HCT116 (cell line): ENCODE data around the gene CRHR1. TPM values are rescaled to one million over a fixed set of nuclear protein-coding genes. Genes with fewer than 3 reads are reported as not detected.

Experiments
- ATAC-seq: fragments of 200-7000 bp; cut with Tn5 transposase; 2 replicates; pipeline ENCODE4 v1.9.1; 2020; ENCODE audit warnings: mild to moderate bottlenecking, moderate library complexity
- BruUV-seq: library from RNA; stranded (reverse); fragments of 400-500 nt; replicated peaks from 2 replicates; lab custom pipeline; 2021; lab: Mats Ljungman, UMichigan
- CTCF ChIA-PET: fragments of 300-600 bp; sonication (Branson Sonifier 250); formaldehyde crosslinking; loops from one replicate; lab custom pipeline; 2021; ENCODE audit warnings: antibody characterized with exemption; lab: Charles Lee
- POLR2A ChIA-PET: fragments of 300-600, 350-600 bp; sonication (Branson Sonifier 250); formaldehyde crosslinking; loops from one replicate; lab custom pipeline; 2021; ENCODE audit warnings: antibody characterized with exemption; lab: Charles Lee
- RAD21 ChIA-PET, 2 experiments: fragments of 300-600 bp; sonication (Branson Sonifier 250); formaldehyde crosslinking; loops; one replicate each; lab custom pipeline; 2023; ENCODE audit warnings: low total read pairs in 2 of 2; ENCODE audit not compliant: uncharacterized antibody in 2 of 2, unreplicated experiment in 2 of 2, low non-redundant PET in 1 of 2; lab: Charles Lee
- DNase-seq: peaks from one replicate; pipeline ENCODE4 v3.0.0-alpha.2; 2010; ENCODE audit warnings: low read depth, low spot score
- H2AFZ ChIP-seq: fragments of 200-600 bp; shearing (Covaris generic), sonication (generic); 2 replicates; pipeline ENCODE4 v1.6.1; 2017; ENCODE audit warnings: low read depth, mixed run types, mixed read lengths, antibody characterized with exemption, low read length; ENCODE audit not compliant: poor library complexity, severe bottlenecking
- H3K27ac ChIP-seq: 2 replicates; pipeline ENCODE4 v1.5.1; 2012; ENCODE audit warnings: low read depth, low read length
- H3K27me3 ChIP-seq: fragments of 200-600 bp; sonication (generic); 2 replicates; pipeline ENCODE4 v1.6.1; 2016; ENCODE audit warnings: mixed run types, low read length, mixed read lengths; ENCODE audit not compliant: insufficient read depth
- H3K36me3 ChIP-seq, 2 experiments: fragments of 200-500 bp in 1 of 2; fragments of 200-600 bp in 1 of 2; sonication (Bioruptor generic) in 1 of 2; sonication (generic) in 1 of 2; 2 replicates each; pipeline versions ENCODE4 v1.5.1 to v1.6.1; 2014 to 2016; ENCODE audit warnings: low read length in 2 of 2, inconsistent platforms in 1 of 2, mixed read lengths in 1 of 2, mixed run types in 1 of 2; ENCODE audit not compliant: insufficient read depth in 2 of 2, control insufficient read depth in 1 of 2
- H3K4me1 ChIP-seq, 2 experiments: fragments of 200-600 bp in 1 of 2; sonication (generic) in 1 of 2; 2 replicates each; pipeline versions ENCODE4 v1.5.1 to v1.6.1; 2012 to 2017; ENCODE audit warnings: low read length in 2 of 2, inconsistent platforms in 1 of 2, mild to moderate bottlenecking in 1 of 2, mixed read lengths in 1 of 2, mixed run types in 1 of 2, moderate library complexity in 1 of 2; ENCODE audit not compliant: insufficient read depth in 2 of 2, control insufficient read depth in 1 of 2
- H3K4me2 ChIP-seq: fragments of 200-600 bp; sonication (generic); 2 replicates; pipeline ENCODE4 v1.6.1; 2017; ENCODE audit warnings: mixed run types, low read length, mixed read lengths
- H3K4me3 ChIP-seq, 2 experiments: fragments of 200-600 bp in 1 of 2; sonication (generic) in 1 of 2; replicated peaks in 1 of 2; 2 replicates each; pipeline ENCODE4 v1.5.1; 2011 to 2016; ENCODE audit warnings: low read length in 2 of 2, control low read depth in 1 of 2, low read depth in 1 of 2, mild to moderate bottlenecking in 1 of 2, mixed read lengths in 1 of 2, mixed run types in 1 of 2
- H3K79me2 ChIP-seq: fragments of 200-600 bp; sonication (generic); 2 replicates; pipeline ENCODE4 v1.6.1; 2017; ENCODE audit warnings: mild to moderate bottlenecking, mixed run types, low read length, moderate library complexity, mixed read lengths; ENCODE audit not compliant: insufficient read depth
- H3K9ac ChIP-seq: fragments of 200-600 bp; sonication (generic); 2 replicates; pipeline ENCODE4 v1.6.1; 2016; ENCODE audit warnings: low read length, mixed read lengths
- H3K9me2 ChIP-seq: fragments of 200-600 bp; sonication (generic), shearing (Covaris generic); 2 replicates; pipeline ENCODE4 v1.6.1; 2017; ENCODE audit warnings: mixed run types, mild to moderate bottlenecking, moderate library complexity; ENCODE audit not compliant: insufficient read depth
- H3K9me3 ChIP-seq, 2 experiments: fragments of 200-500 bp in 1 of 2; fragments of 200-600 bp in 1 of 2; sonication (Bioruptor generic) in 1 of 2; sonication (generic) in 1 of 2; 2 replicates each; pipeline ENCODE4 v1.6.1; 2014 to 2017; ENCODE audit warnings: low read length in 2 of 2, mixed read lengths in 2 of 2, inconsistent platforms in 1 of 2, low read depth in 1 of 2, mild to moderate bottlenecking in 1 of 2, mixed run types in 1 of 2, moderate library complexity in 1 of 2; ENCODE audit not compliant: control insufficient read depth in 1 of 2, insufficient read depth in 1 of 2
- H4K20me1 ChIP-seq: fragments of 200-600 bp; sonication (generic), shearing (Covaris generic); 2 replicates; pipeline ENCODE4 v1.6.1; 2017; ENCODE audit warnings: mixed run types, mild to moderate bottlenecking, moderate library complexity; ENCODE audit not compliant: insufficient read depth
- CBX3 ChIP-seq: IDR thresholded peaks from 2 replicates; pipeline ENCODE4 v1.6.1; 2012; ENCODE audit warnings: low read depth
- CEBPB ChIP-seq: IDR thresholded peaks from 2 replicates; pipeline ENCODE4 v1.6.1; 2012; ENCODE audit warnings: low read depth
- ELF1 ChIP-seq: IDR thresholded peaks from 2 replicates; pipeline ENCODE4 v1.6.1; 2012; ENCODE audit warnings: low read depth, borderline replicate concordance
- EZH2 ChIP-seq: fragments of 200-600 bp; sonication (generic); IDR thresholded peaks from 2 replicates; pipeline ENCODE4 v1.6.1; 2017; ENCODE audit warnings: antibody characterized with exemption, mixed run types
- EZH2phosphoT487 ChIP-seq: fragments of 200-600 bp; IDR thresholded peaks from 2 replicates; pipeline ENCODE4 v1.6.1; 2018; ENCODE audit warnings: antibody characterized with exemption, borderline replicate concordance
- FOSL1 ChIP-seq: IDR thresholded peaks from 2 replicates; pipeline ENCODE4 v1.6.1; 2012; ENCODE audit warnings: low read depth
- JUND ChIP-seq: IDR thresholded peaks from 2 replicates; pipeline ENCODE4 v1.6.1; 2012
- POLR2A ChIP-seq: IDR thresholded peaks from 2 replicates; pipeline ENCODE4 v1.7.0; 2011; ENCODE audit warnings: borderline replicate concordance; ENCODE audit not compliant: insufficient read depth, insufficient read length; ENCODE audit errors: extremely low read depth
- POLR2AphosphoS5 ChIP-seq: IDR thresholded peaks from 2 replicates; pipeline ENCODE4 v1.6.1; 2011; ENCODE audit warnings: mild to moderate bottlenecking, low read depth, low read length, moderate library complexity
- RAD21 ChIP-seq: IDR thresholded peaks from 2 replicates; pipeline ENCODE4 v1.6.1; 2012; ENCODE audit warnings: low read depth, mild to moderate bottlenecking
- REST ChIP-seq: IDR thresholded peaks from 2 replicates; pipeline ENCODE4 v1.6.1; 2012; ENCODE audit warnings: low read depth
- SP1 ChIP-seq: IDR thresholded peaks from 2 replicates; pipeline ENCODE4 v1.6.1; 2012; ENCODE audit warnings: low read depth
- ZNF274 ChIP-seq: fragments of 200-500 bp; sonication (Bioruptor generic); IDR thresholded peaks from 2 replicates; pipeline ENCODE4 v1.6.1; 2014; ENCODE audit warnings: mild to moderate bottlenecking, low read depth, low read length, inconsistent platforms
- intact Hi-C: fragments of 100-400 bp; cut with micrococcal nuclease; formaldehyde crosslinking; loops from 2 replicates; pipeline ENCODE4 v1.10.0; 2022
- total RNA-seq: library from RNA; stranded (reverse); gene quantifications from one replicate; pipeline ENCODE4 v1.2.1, GENCODE V29; 2021; ENCODE audit not compliant: unreplicated experiment
- TF ChIP-seq, protein P1 (sequence below): IDR thresholded peaks from 2 replicates; pipeline ENCODE4 v1.6.1; 2011; ENCODE audit warnings: mild to moderate bottlenecking, low read length, moderate library complexity; ENCODE audit not compliant: insufficient replicate concordance; ENCODE audit errors: extremely low read depth

Gene CRHR1
- total RNA-seq, 1 experiment from 2014 or later, result 0.12 TPM

DNA sequence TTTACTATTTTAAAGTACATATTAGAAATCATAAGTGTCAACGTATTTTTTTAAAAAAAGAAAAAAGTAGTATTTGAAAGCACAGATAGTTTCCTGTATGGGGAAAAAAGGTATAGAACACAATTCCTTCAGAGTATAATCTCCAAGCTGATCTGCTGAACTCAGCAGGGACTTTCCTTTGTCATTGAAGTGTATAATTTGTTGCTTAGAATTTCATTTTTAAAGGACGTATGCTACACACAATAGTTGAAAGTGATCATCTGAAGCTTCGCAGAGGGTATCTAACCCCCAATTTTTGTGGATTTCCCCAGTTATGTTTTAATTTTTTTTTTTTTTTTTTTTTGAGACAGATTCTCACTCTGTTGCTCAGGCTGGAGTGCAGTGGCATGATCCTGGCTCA lies 90.0 kb downstream of the CRHR1 start:
- POLR2A ChIA-PET, result interaction anchor here (0.7 kb wide), 1 partner anchor 118 kb away, joined by 3 read pairs; no protein-coding TSS in a partner anchor
- Histone ChIP-seq H3K9ac (no peak overlapping the region), H3K27ac (no peak overlapping the region), H3K4me3 (no peak overlapping the region), H3K9me2 (no peaks in the 10 kb centered on the region), H3K4me1 (peaks cover 0 to 10% of the 10 kb centered on the region in 2 experiments; a peak in 2 of 4 replicates), H3K4me2 (no peak overlapping the region), H3K36me3 (no peaks in the 10 kb centered on the region), H3K9me3 (no peaks in the 10 kb centered on the region), H3K27me3 (no peaks in the 10 kb centered on the region; the same call in 1 of the 2 replicates), H3K79me2 (no peaks in the 10 kb centered on the region), H4K20me1 (no peaks in the 10 kb centered on the region), H2AFZ (no peak overlapping the region)
- intact Hi-C loops, result no loop called here
- DNase-seq (no peak), ATAC-seq (no peak)
- CTCF ChIA-PET, result interaction anchor here (0.7 to 0.8 kb wide), 2 partner anchors 18 to 22 kb away, joined by 3 to 4 read pairs; no protein-coding TSS in a partner anchor
- TF ChIP-seq CEBPB (no peak), ELF1 (no peak), POLR2A (no peak), POLR2AphosphoS5 (no peak)
- RAD21 ChIA-PET, result no interaction called here
- BruUV-seq, result no TSS peak

GRCh38 chr17:45876539-45876938 lies 92.4 kb downstream of the CRHR1 start:
- H3K4me1 ChIP-seq, result peaks cover 0 to 5% of the 10 kb centered on the region in 2 experiments; a peak in 1 of 4 replicates
- H3K9me2 ChIP-seq, result no peaks in the 10 kb centered on the region
- no peaks in the 10 kb centered on the region for H3K36me3 ChIP-seq
- CTCF ChIA-PET, result interaction anchor here (1.0 to 1.4 kb wide), 3 partner anchors 10 to 44 kb away, joined by 3 read pairs; partner anchors contain the start of gene MAPT
- POLR2A ChIA-PET, result no interaction called here
- no peak overlapping the region for H3K27ac ChIP-seq
- ATAC-seq (no peak), DNase-seq (no peak)
- H2AFZ ChIP-seq, result no peak overlapping the region
- no peak overlapping the region for H3K9ac ChIP-seq
- no TSS peak for BruUV-seq
- no peaks in the 10 kb centered on the region for H4K20me1 ChIP-seq
- intact Hi-C loops, result no loop called here
- H3K27me3 ChIP-seq, result no peaks in the 10 kb centered on the region; the same call in 1 of the 2 replicates
- H3K4me3 ChIP-seq, result no peak overlapping the region
- RAD21 ChIA-PET, result no interaction called here
- no peaks in the 10 kb centered on the region for H3K79me2 ChIP-seq
- no peaks in the 10 kb centered on the region for H3K9me3 ChIP-seq
- H3K4me2 ChIP-seq, result no peak overlapping the region
- TF ChIP-seq ZNF274 (no peak), EZH2phosphoT487 (no peak), POLR2A (no peak), CEBPB (no peak), REST (no peak), SP1 (no peak), FOSL1 (no peak), JUND (no peak), ELF1 (no peak), RAD21 (no peak), EZH2 (no peak), CBX3 (no peak)
- TF ChIP-seq, protein P1, sequence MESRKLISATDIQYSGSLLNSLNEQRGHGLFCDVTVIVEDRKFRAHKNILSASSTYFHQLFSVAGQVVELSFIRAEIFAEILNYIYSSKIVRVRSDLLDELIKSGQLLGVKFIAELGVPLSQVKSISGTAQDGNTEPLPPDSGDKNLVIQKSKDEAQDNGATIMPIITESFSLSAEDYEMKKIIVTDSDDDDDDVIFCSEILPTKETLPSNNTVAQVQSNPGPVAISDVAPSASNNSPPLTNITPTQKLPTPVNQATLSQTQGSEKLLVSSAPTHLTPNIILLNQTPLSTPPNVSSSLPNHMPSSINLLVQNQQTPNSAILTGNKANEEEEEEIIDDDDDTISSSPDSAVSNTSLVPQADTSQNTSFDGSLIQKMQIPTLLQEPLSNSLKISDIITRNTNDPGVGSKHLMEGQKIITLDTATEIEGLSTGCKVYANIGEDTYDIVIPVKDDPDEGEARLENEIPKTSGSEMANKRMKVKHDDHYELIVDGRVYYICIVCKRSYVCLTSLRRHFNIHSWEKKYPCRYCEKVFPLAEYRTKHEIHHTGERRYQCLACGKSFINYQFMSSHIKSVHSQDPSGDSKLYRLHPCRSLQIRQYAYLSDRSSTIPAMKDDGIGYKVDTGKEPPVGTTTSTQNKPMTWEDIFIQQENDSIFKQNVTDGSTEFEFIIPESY, result no peak
